H1 (cell line): Measurements from ENCODE around the gene BTBD18. TPM values are rescaled to one million over a fixed set of nuclear protein-coding genes. Genes with fewer than 3 reads are reported as not detected.

Experiments used
- CTCF ChIA-PET: fragments of 300-600 bp; sonication (Branson Sonifier 250); formaldehyde crosslinking; loops from one replicate; lab custom pipeline; 2021; ENCODE audit not compliant: partially characterized antibody; lab: Charles Lee
- POLR2A ChIA-PET: fragments of 300-600 bp; sonication (Branson Sonifier 250); formaldehyde crosslinking; loops from one replicate; lab custom pipeline; 2021; ENCODE audit warnings: inconsistent platforms; ENCODE audit not compliant: partially characterized antibody; lab: Charles Lee
- DNase-seq, 2 experiments: peaks; one replicate each; pipeline versions ENCODE4 v3.0.0 to v3.0.0-alpha.2; 2010 to 2022; ENCODE audit warnings: low spot score in 2 of 2, low read depth in 1 of 2, mixed read lengths in 1 of 2
- FAIRE-seq: peaks from 2 replicates; lab custom pipeline; 2011; peaks lifted over from hg19 to GRCh38; lab: Jason Lieb, UNC
- H2AFZ ChIP-seq: 2 replicates; pipeline ENCODE4 v1.8.1; 2012; ENCODE audit warnings: low read length, inconsistent platforms
- H2AK5ac ChIP-seq: 2 replicates; pipeline ENCODE4 v1.6.1; 2013; ENCODE audit warnings: low read depth, low read length
- H2BK120ac ChIP-seq: replicated peaks from 2 replicates; pipeline ENCODE3; 2013; ENCODE audit warnings: low read depth, low read length, inconsistent platforms
- H2BK12ac ChIP-seq: 2 replicates; pipeline ENCODE4 v1.6.1; 2013; ENCODE audit warnings: low read depth, low read length
- H2BK15ac ChIP-seq: 2 replicates; pipeline ENCODE4 v1.6.1; 2013; ENCODE audit warnings: low read length
- H2BK20ac ChIP-seq: 2 replicates; pipeline ENCODE4 v1.6.1; 2013; ENCODE audit warnings: low read length
- H2BK5ac ChIP-seq: 2 replicates; pipeline ENCODE4 v1.6.1; 2013; ENCODE audit warnings: low read depth, low read length
- H3K14ac ChIP-seq: 2 replicates; pipeline ENCODE4 v1.6.1; 2013; ENCODE audit warnings: inconsistent platforms; ENCODE audit not compliant: insufficient read length
- H3K18ac ChIP-seq: 2 replicates; pipeline ENCODE4 v1.6.1; 2013; ENCODE audit warnings: low read length; ENCODE audit errors: extremely low read depth
- H3K23ac ChIP-seq: 2 replicates; pipeline ENCODE4 v1.6.1; 2013; ENCODE audit warnings: inconsistent platforms; ENCODE audit not compliant: insufficient read length
- H3K23me2 ChIP-seq: 2 replicates; pipeline ENCODE4 v1.6.1; 2013; ENCODE audit warnings: low read depth, low read length
- H3K27ac ChIP-seq: 2 replicates; pipeline ENCODE4 v1.6.1; 2011; ENCODE audit warnings: low read depth, low read length, inconsistent platforms
- H3K27me3 ChIP-seq, 4 experiments: replicated peaks in 1 of 4; 1 replicate in 1 of 4; 2 replicates in 3 of 4; pipeline versions ENCODE4 v1.6.1 to v1.8.1; 2011 to 2013; ENCODE audit warnings: low read length in 3 of 4, mild to moderate bottlenecking in 3 of 4, inconsistent platforms in 2 of 4, mixed read lengths in 2 of 4, moderate library complexity in 1 of 4; ENCODE audit not compliant: control insufficient read depth in 3 of 4, insufficient read depth in 3 of 4; ENCODE audit errors: extremely low read depth in 1 of 4
- H3K36me3 ChIP-seq, 4 experiments: 2 replicates each; pipeline versions ENCODE4 v1.6.1 to v1.8.1; 2011 to 2013; ENCODE audit warnings: mild to moderate bottlenecking in 4 of 4, low read length in 3 of 4, moderate library complexity in 2 of 4, control low read depth in 1 of 4, inconsistent platforms in 1 of 4; ENCODE audit not compliant: insufficient read depth in 4 of 4, control insufficient read depth in 2 of 4
- H3K4ac ChIP-seq: replicated peaks from 2 replicates; pipeline ENCODE3; 2013; ENCODE audit warnings: low read length, low read depth, mixed read lengths, inconsistent platforms; ENCODE audit not compliant: insufficient read length
- H3K4me1 ChIP-seq, 4 experiments: replicated peaks in 1 of 4; 1 replicate in 1 of 4; 2 replicates in 3 of 4; pipeline versions ENCODE4 v1.6.1 to v1.8.1; 2011 to 2013; ENCODE audit warnings: low read length in 3 of 4, inconsistent platforms in 2 of 4, mixed read lengths in 1 of 4; ENCODE audit not compliant: insufficient read depth in 4 of 4, control insufficient read depth in 3 of 4
- H3K4me2 ChIP-seq, 2 experiments: 2 replicates each; pipeline versions ENCODE4 v1.6.1 to v1.8.1; 2011 to 2013; ENCODE audit warnings: low read depth in 2 of 2, low read length in 2 of 2, control low read depth in 1 of 2, inconsistent platforms in 1 of 2, mild to moderate bottlenecking in 1 of 2; ENCODE audit not compliant: insufficient read depth in 1 of 2
- H3K4me3 ChIP-seq, 4 experiments: fragments of 200-600, 300-600 bp in 1 of 4; sonication (generic), shearing (Covaris generic), sonication (Bioruptor Twin) in 1 of 4; 2 replicates each; pipeline versions ENCODE4 v1.5.1 to v1.8.1; 2011 to 2016; ENCODE audit warnings: low read length in 4 of 4, low read depth in 3 of 4, control low read depth in 2 of 4, inconsistent platforms in 2 of 4, mild to moderate bottlenecking in 2 of 4, mixed read lengths in 1 of 4, moderate library complexity in 1 of 4; ENCODE audit not compliant: insufficient read depth in 2 of 4; ENCODE audit errors: extremely low read depth in 1 of 4
- H3K56ac ChIP-seq: replicated peaks from 2 replicates; pipeline ENCODE3; 2013; ENCODE audit warnings: low read depth, mild to moderate bottlenecking, mixed read lengths, low read length, inconsistent platforms; ENCODE audit not compliant: insufficient read length
- H3K79me1 ChIP-seq: 2 replicates; pipeline ENCODE4 v1.6.1; 2013; ENCODE audit warnings: low read depth, low read length, control low read depth
- H3K79me2 ChIP-seq, 2 experiments: 2 replicates each; pipeline versions ENCODE4 v1.6.1 to v1.8.1; 2012 to 2013; ENCODE audit warnings: low read length in 2 of 2, mild to moderate bottlenecking in 2 of 2, inconsistent platforms in 1 of 2; ENCODE audit not compliant: insufficient read depth in 2 of 2, control insufficient read depth in 1 of 2
- H3K9ac ChIP-seq, 4 experiments: replicated peaks in 1 of 4; 1 replicate in 1 of 4; 2 replicates in 3 of 4; pipeline versions ENCODE4 v1.6.1 to v1.8.1; 2011 to 2013; ENCODE audit warnings: low read depth in 3 of 4, low read length in 3 of 4, control low read depth in 2 of 4, mild to moderate bottlenecking in 2 of 4, moderate library complexity in 2 of 4, inconsistent platforms in 1 of 4; ENCODE audit errors: extremely low read depth in 1 of 4
- H3K9me3 ChIP-seq, 2 experiments: 2 replicates each; pipeline versions ENCODE4 v1.6.1 to v1.8.1; 2012 to 2013; ENCODE audit warnings: mild to moderate bottlenecking in 2 of 2, moderate library complexity in 2 of 2, control low read depth in 1 of 2, inconsistent platforms in 1 of 2, low read depth in 1 of 2, low read length in 1 of 2, mixed read lengths in 1 of 2; ENCODE audit not compliant: insufficient read depth in 2 of 2
- H4K20me1 ChIP-seq, 2 experiments: replicated peaks in 1 of 2; 2 replicates each; pipeline versions ENCODE3 to v1.8.1; 2011 to 2013; ENCODE audit warnings: inconsistent platforms in 2 of 2, low read length in 2 of 2, mild to moderate bottlenecking in 1 of 2; ENCODE audit not compliant: insufficient read depth in 2 of 2, control insufficient read depth in 1 of 2
- H4K5ac ChIP-seq: 2 replicates; pipeline ENCODE4 v1.6.1; 2013; ENCODE audit warnings: low read length, low read depth, mixed read lengths, inconsistent platforms; ENCODE audit not compliant: insufficient read length
- H4K8ac ChIP-seq: 2 replicates; pipeline ENCODE4 v1.8.0; 2013; ENCODE audit warnings: mild to moderate bottlenecking, moderate library complexity, low read length, inconsistent platforms; ENCODE audit not compliant: insufficient read depth; ENCODE audit errors: extremely low read depth
- H4K91ac ChIP-seq: replicated peaks from 2 replicates; pipeline ENCODE3; 2013; ENCODE audit warnings: low read length, mixed read lengths, inconsistent platforms; ENCODE audit not compliant: insufficient read length
- BACH1 ChIP-seq: IDR thresholded peaks from 2 replicates; pipeline ENCODE4 v1.6.1; 2012; ENCODE audit warnings: low read length, improper control_type of control experiment
- CBX5 ChIP-seq: fragments of 300-800, 300-1000 bp; sonication (generic); IDR thresholded peaks from 2 replicates; pipeline ENCODE4 v1.7.1; 2016; ENCODE audit warnings: antibody characterized with exemption, low read length, low read depth
- CTCF ChIP-seq, 3 experiments: IDR thresholded peaks; 1 replicate in 2 of 3; 2 replicates in 1 of 3; pipeline versions ENCODE4 v1.5.1 to v1.6.1; 2011; ENCODE audit warnings: low read length in 3 of 3, mild to moderate bottlenecking in 3 of 3, inconsistent platforms in 2 of 3, low read depth in 1 of 3, moderate library complexity in 1 of 3; ENCODE audit not compliant: insufficient read depth in 1 of 3; ENCODE audit errors: control extremely low read depth in 1 of 3
- EZH2 ChIP-seq: fragments of 200-600 bp; sonication (generic); IDR thresholded peaks from 2 replicates; pipeline ENCODE4 v1.7.1; 2012; ENCODE audit warnings: low read depth, mild to moderate bottlenecking, moderate library complexity, low read length, inconsistent platforms; ENCODE audit not compliant: severe bottlenecking
- HDAC6 ChIP-seq: IDR thresholded peaks from one replicate; pipeline ENCODE4 v1.7.1; 2012; ENCODE audit warnings: low read depth, mild to moderate bottlenecking, inconsistent platforms, low read length, moderate library complexity
- JUN ChIP-seq: IDR thresholded peaks from 2 replicates; pipeline ENCODE4 v1.6.1; 2011; ENCODE audit warnings: low read depth, mild to moderate bottlenecking, improper control_type of control experiment, low read length
- JUND ChIP-seq: IDR thresholded peaks from 2 replicates; pipeline ENCODE4 v1.6.1; 2011; ENCODE audit warnings: mild to moderate bottlenecking, improper control_type of control experiment, low read length
- MAFK ChIP-seq: IDR thresholded peaks from 2 replicates; pipeline ENCODE4 v1.6.1; 2012; ENCODE audit warnings: low read depth, mild to moderate bottlenecking, improper control_type of control experiment, low read length
- MAX ChIP-seq: IDR thresholded peaks from 2 replicates; pipeline ENCODE4 v1.6.1; 2012; ENCODE audit warnings: inconsistent platforms
- POLR2AphosphoS5 ChIP-seq: IDR thresholded peaks from 2 replicates; pipeline ENCODE4 v1.6.1; 2011; ENCODE audit warnings: low read depth, low read length
- WGBS, 2 experiments: shearing (Covaris generic) in 1 of 2; methylation state at CpG; one replicate each; pipeline versions ENCODE4 v1.1.6 to v1.1.7; 2013 to 2015; ENCODE audit warnings: low lambda C conversion rate in 2 of 2, mixed read lengths in 2 of 2, inconsistent platforms in 1 of 2, low coverage in 1 of 2, missing lambda C conversion rate in 1 of 2; ENCODE audit not compliant: insufficient replicate concordance in 2 of 2, insufficient coverage in 1 of 2, insufficient read length in 1 of 2; ENCODE audit errors: extremely low coverage in 1 of 2, missing lambda C conversion rate in 1 of 2; 5-methylcytosine and 5-hydroxymethylcytosine counted together
- polyA plus RNA-seq, 7 experiments: library from polyadenylated mRNA; depleted of rRNA in 3 of 7; stranded (reverse) in 5 of 7; unstranded in 2 of 7; fragments of >200 nt in 5 of 7; fragments of 200-250 nt in 2 of 7; gene quantifications; 1 replicate in 5 of 7; 2 replicates in 1 of 7; 4 replicates in 1 of 7; pipeline versions ENCODE4 v1.2.1 to v1.2.3, GENCODE V29; 2011 to 2013; ENCODE audit warnings: missing spikeins in 2 of 7, mixed read lengths in 2 of 7
- total RNA-seq: library from RNA; stranded (reverse); fragmentation: NEBNext Ultra II Directional; extraction: Animal tissue kit (Norgen Biotek cat#: 25700); gene quantifications from 2 replicates; pipeline ENCODE4 v1.2.1, GENCODE V29; 2021

Gene BTBD18
- total and polyA plus RNA-seq, 2 of the 8 experiments (the other 6 are each of a cell fraction or from before 2014, with no cell fraction given) = 0.03 TPM; not detected in 1

GRCh38 chr11:57758174-57758573, 6.6 kb upstream of the BTBD18 start:
- Histone ChIP-seq H3K18ac (no peak overlapping the region), H3K9ac (no peak overlapping the region), H3K27ac (no peak overlapping the region), H3K4me2 (no peak overlapping the region), H2AK5ac (no peak overlapping the region), H3K4ac (no peak overlapping the region), H2AFZ (no peak overlapping the region), H3K14ac (no peak overlapping the region), H4K20me1 (no peaks in the 10 kb centered on the region), H3K23ac (no peak overlapping the region), H2BK12ac (no peak overlapping the region), H4K91ac (no peak overlapping the region), H3K4me3 (no peak overlapping the region), H3K4me1 (peaks cover 0 to 3% (median 0%) of the 10 kb centered on the region in 4 experiments; a peak in 2 of 7 replicates), H3K79me1 (no peaks in the 10 kb centered on the region), H2BK5ac (no peak overlapping the region), H2BK15ac (no peak overlapping the region), H3K23me2 (peaks cover 2% of the 10 kb centered on the region; the same call in 1 of the 2 replicates), H2BK120ac (no peak overlapping the region), H2BK20ac (no peak overlapping the region), H3K9me3 (no peaks in the 10 kb centered on the region)
- ChIA-PET CTCF (interaction anchor here (1.1 to 10.0 kb wide), 10 partner anchors 12 to 43 kb away, joined by 3 to 119 read pairs (median 5); partner anchors contain the start of gene SELENOH), POLR2A (interaction anchor here (0.6 to 14.5 kb wide), 4 partner anchors 17 to 41 kb away, joined by 3 to 329 read pairs (median 3); partner anchors contain the start of gene SELENOH)
- DNase-seq (no peak), FAIRE-seq (no peak)
- 95% methylated on average over 3 of the region's 3 CpGs; no CpG with 5 or more reads in 1 of the 2 experiments for WGBS, 2 experiments
- no peak for TF ChIP-seq MAX
- TF ChIP-seq JUND = no peak
- TF ChIP-seq EZH2 = no peak
- no peak for TF ChIP-seq BACH1
- no peak for TF ChIP-seq MAFK
- TF ChIP-seq CBX5 = no peak
- TF ChIP-seq CTCF (IDR thresholded peaks at IDR 0.05; ENCODE audit: control extremely low read depth in 1 of 3, insufficient read depth in 1 of 3, low read depth in 1 of 3, low read length in 3 of 3) = no peak
- no peak for TF ChIP-seq HDAC6
- TF ChIP-seq POLR2AphosphoS5 = no peak
- TF ChIP-seq JUN = no peak
- TF ChIP-seq, all 59 proteins: peak for 0
- Histone ChIP-seq H4K5ac (no peak overlapping the region), H3K79me2 (peaks cover 1 to 15% of the 10 kb centered on the region in 2 experiments; a peak in 3 of 4 replicates), H3K27me3 (no peaks in the 10 kb centered on the region), H4K8ac (no peak overlapping the region), H3K36me3 (no peaks in the 10 kb centered on the region), H3K56ac (no peak overlapping the region)
